Endothelial cell (in vitro differentiated cells): ENCODE results near the gene EPN3. TPM values are rescaled to one million over a fixed set of nuclear protein-coding genes. Genes with fewer than 3 reads are reported as not detected.

Experiments used
- DNase-seq: peaks from one replicate; pipeline ENCODE4 v3.0.0; 2021; ENCODE audit warnings: low spot score
- H3K27ac Mint-ChIP-seq: one replicate; pipeline ENCODE4 v1.8.0; 2021; ENCODE audit warnings: mixed read lengths, inconsistent platforms; ENCODE audit not compliant: unreplicated experiment
- H3K27me3 Mint-ChIP-seq: one replicate; pipeline ENCODE4 v1.8.0; 2021; ENCODE audit warnings: mild to moderate bottlenecking, moderate library complexity, mixed read lengths, inconsistent platforms; ENCODE audit not compliant: unreplicated experiment
- H3K36me3 Mint-ChIP-seq: one replicate; pipeline ENCODE4 v1.8.0; 2021; ENCODE audit warnings: mild to moderate bottlenecking, low read depth, mixed read lengths, inconsistent platforms; ENCODE audit not compliant: unreplicated experiment
- H3K4me1 Mint-ChIP-seq: one replicate; pipeline ENCODE4 v1.8.0; 2021; ENCODE audit warnings: mild to moderate bottlenecking, mixed read lengths, inconsistent platforms; ENCODE audit not compliant: unreplicated experiment
- H3K4me3 Mint-ChIP-seq: one replicate; pipeline ENCODE4 v1.8.0; 2021; ENCODE audit warnings: mild to moderate bottlenecking, mixed read lengths, inconsistent platforms; ENCODE audit not compliant: unreplicated experiment
- H3K9me3 Mint-ChIP-seq: one replicate; pipeline ENCODE4 v1.8.0; 2021; ENCODE audit warnings: mixed read lengths, inconsistent platforms; ENCODE audit not compliant: unreplicated experiment
- CTCF ChIP-seq: fragments of 200-600 bp; sonication (generic); IDR thresholded peaks from one replicate; pipeline ENCODE4 v1.5.0; 2021; ENCODE audit warnings: antibody characterized with exemption; ENCODE audit not compliant: unreplicated experiment
- total RNA-seq: library from RNA; stranded (reverse); fragmentation: NEBNext Ultra II Directional; extraction: Animal tissue kit (Norgen Biotek cat#: 25700); gene quantifications from one replicate; pipeline ENCODE4 v1.2.1, GENCODE V29; 2021; ENCODE audit not compliant: unreplicated experiment

The EPN3 gene
- total RNA-seq, 1 donor from 2014 or later: 0.49 TPM

- no peaks in the 10 kb centered on the region for H3K9me3 Mint-ChIP-seq
- peaks cover 10% of the 10 kb centered on the region for H3K36me3 Mint-ChIP-seq
- H3K27me3 Mint-ChIP-seq: peaks cover 25% of the 10 kb centered on the region
Observed at GRCh38 chr17:50558581-50558940, 26.0 kb downstream of the EPN3 start.

DNA sequence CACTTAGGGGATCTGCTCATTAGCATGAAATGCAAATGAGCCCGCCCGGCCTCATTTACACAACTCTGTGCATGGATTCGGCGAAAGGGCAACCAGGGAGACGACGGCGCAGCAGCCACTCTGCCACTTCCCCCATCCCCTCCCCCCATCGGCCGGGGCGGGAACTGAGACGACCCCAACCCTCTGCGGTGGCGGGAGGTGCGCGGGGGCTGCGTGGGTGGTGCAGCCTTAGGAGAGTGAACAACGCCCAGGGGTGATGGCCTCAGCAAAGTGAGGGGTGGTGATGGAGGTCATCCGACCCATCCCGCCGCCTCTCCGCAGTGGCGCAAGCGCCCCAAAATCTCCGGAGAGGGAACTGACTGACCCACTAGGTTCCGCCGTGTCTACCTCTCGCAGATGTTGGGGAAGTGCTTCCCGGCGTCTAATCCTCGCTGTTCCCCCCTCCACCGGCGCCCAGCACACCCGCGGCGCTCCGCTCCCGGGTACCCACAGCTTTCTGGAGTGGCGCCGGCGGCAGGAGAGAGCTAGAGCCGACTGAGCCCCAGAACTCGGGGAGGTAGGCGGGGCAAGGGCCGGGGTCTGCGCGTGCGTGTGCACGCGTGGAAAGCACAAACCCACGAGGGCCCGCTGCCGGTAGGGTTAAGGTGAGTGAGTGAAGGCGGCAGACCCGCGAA is 26.5 kb downstream of the EPN3 start:
- no peak for DNase-seq
- TF ChIP-seq CTCF: no peak
- Mint-ChIP-seq H3K27me3 (peaks cover 25% of the 10 kb centered on the region), H3K36me3 (peaks cover 7% of the 10 kb centered on the region), H3K27ac (no peak overlapping the region), H3K4me3 (no peak overlapping the region), H3K9me3 (no peaks in the 10 kb centered on the region), H3K4me1 (peaks cover 7% of the 10 kb centered on the region)

More at GRCh38 chr17:50558581-50558940, 26.0 kb downstream of the EPN3 start:
- Mint-ChIP-seq H3K4me3 (no peak overlapping the region), H3K4me1 (peaks cover 4% of the 10 kb centered on the region), H3K27ac (no peak overlapping the region)
- no peak for TF ChIP-seq CTCF
- no peak for DNase-seq

GRCh38 chr17:50559674-50560184 is 27.2 kb downstream of the EPN3 start:
- H3K27ac Mint-ChIP-seq: peak overlapping the region; percentile 48
- peaks cover 24% of the 10 kb centered on the region for H3K27me3 Mint-ChIP-seq
- TF ChIP-seq CTCF: no peak
- H3K4me1 Mint-ChIP-seq: peaks cover 11% of the 10 kb centered on the region
- DNase-seq: peak; percentile 60
- H3K36me3 Mint-ChIP-seq: peaks cover 3% of the 10 kb centered on the region
- no peaks in the 10 kb centered on the region for H3K9me3 Mint-ChIP-seq
- H3K4me3 Mint-ChIP-seq: peak overlapping the region; percentile 77

DNA sequence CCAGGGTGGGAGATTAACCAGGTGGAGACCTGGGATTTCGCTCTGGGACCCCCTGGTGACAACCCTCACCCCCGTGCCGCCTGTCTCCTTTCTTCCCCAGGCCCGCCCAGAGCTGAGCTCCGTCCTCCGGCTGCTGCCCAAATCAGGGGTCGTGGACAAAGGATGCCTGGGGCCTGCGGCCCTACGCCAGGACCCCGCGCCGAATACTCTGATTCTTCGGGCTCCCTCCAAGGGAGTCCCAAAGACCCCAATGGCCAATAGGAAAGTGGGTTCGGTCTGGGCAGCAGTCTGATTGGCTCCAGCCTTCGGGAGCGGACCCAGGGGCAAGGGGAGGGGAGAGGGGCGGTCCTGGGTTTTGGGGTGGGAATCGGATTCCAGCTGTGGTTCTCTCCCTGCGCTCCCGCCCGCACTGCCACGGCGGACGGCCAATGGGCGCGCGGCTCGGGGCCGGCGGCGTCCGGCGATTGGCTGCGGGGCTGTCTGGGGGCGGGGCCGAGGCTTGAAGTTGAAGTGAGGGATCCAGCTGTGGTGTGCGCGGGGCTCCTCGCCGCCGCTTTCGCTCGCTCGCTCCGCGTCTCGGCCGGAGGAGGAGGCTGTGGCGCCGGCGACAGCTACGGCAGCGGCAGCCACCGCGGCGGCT is 27.8 kb downstream of the EPN3 start, which contains the start of gene CACNA1G:
TSS of gene CACNA1G (plus strand) at position 531 of the 640 bp plus-strand sequence. CDS start 745 bp downstream, outside the sequence.
- no peaks in the 10 kb centered on the region for H3K36me3 Mint-ChIP-seq
- H3K9me3 Mint-ChIP-seq: no peaks in the 10 kb centered on the region
- no peak for TF ChIP-seq CTCF
- H3K4me1 Mint-ChIP-seq: peaks cover 15% of the 10 kb centered on the region
- H3K4me3 Mint-ChIP-seq: peak within 1 kb of the TSS; percentile 77
- H3K27me3 Mint-ChIP-seq: peaks cover 26% of the 10 kb centered on the region
- H3K27ac Mint-ChIP-seq: peak within 1 kb of the TSS; percentile 48
- peak; percentile 93 for DNase-seq
